ENCODE results near the gene RABEP2. TPM values are rescaled to one million over a fixed set of nuclear protein-coding genes. Genes with fewer than 3 reads are reported as not detected.
A peak's percentile ranks its signal among the peaks of the same experiment; 100 is the strongest.

RABEP2 gene
- total RNA-seq, 1 experiment from 2014 or later, result 24.0 TPM

GRCh38 chr16:28913946-28914724 lies 10.9 kb downstream of the RABEP2 start:
- no peak for DNase-seq (ENCODE audit: low read depth)

GRCh38 chr16:28912558-28912957 lies 12.5 kb downstream of the RABEP2 start:
- in situ Hi-C loops (cut with HindIII; ENCODE audit: low pct_unique_long_range_greater_than_20kb, low sequenced_read_pairs), result no loop called here
- no peak for DNase-seq (ENCODE audit: low read depth)

More at GRCh38 chr16:28913946-28914724, 10.9 kb downstream of the RABEP2 start:
- in situ Hi-C loops (cut with HindIII; ENCODE audit: low pct_unique_long_range_greater_than_20kb, low sequenced_read_pairs), result no loop called here

DNA sequence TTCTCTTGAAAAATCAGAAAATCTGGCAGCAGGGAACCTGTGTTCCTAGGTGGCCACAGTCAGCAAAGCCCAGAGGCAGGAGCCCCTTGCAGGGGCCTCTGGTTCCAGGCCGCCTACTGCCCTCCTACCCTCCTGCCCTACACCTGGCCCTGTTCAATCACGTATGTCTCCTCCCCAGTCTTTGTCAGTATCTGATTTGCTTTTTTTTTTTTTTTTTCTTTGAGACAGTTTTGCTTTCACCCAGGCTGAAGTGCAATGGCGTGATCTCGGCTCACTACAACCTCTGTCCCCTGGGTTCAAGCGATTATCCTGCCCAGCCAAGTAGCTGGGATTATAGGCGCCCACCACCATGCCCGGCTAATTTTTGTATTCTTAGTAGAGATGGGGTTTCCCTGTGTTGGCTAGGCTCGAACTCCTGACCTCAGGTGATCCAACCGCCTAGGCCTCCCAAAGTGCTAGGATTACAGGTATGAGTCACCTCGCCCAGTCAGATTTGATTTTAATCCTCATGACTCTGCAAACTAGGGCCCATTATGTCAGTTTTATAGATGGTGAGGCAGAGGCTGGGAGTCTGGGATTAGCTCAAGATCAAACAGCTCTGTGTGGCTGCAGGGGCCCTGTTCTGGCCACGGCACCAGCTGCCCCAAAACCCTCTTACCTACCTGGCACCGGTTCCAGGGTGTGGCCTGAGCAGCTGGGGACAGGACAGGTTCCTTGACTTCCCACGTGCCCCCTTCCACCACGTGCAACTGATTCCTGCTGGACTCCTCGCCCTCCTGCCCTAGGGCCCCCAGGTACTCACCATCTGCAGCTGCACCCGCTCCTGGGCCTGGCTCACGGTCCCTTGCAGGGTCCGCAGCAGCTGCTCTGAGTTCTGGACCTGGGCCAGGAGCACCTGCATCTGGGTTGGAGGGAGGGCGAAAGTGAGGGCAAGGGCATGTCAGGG lies 14.7 kb downstream of the RABEP2 start:
- DNase-seq (ENCODE audit: low read depth), result peak; percentile 32
- in situ Hi-C loops (cut with HindIII; ENCODE audit: low pct_unique_long_range_greater_than_20kb, low sequenced_read_pairs), result no loop called here

DNA sequence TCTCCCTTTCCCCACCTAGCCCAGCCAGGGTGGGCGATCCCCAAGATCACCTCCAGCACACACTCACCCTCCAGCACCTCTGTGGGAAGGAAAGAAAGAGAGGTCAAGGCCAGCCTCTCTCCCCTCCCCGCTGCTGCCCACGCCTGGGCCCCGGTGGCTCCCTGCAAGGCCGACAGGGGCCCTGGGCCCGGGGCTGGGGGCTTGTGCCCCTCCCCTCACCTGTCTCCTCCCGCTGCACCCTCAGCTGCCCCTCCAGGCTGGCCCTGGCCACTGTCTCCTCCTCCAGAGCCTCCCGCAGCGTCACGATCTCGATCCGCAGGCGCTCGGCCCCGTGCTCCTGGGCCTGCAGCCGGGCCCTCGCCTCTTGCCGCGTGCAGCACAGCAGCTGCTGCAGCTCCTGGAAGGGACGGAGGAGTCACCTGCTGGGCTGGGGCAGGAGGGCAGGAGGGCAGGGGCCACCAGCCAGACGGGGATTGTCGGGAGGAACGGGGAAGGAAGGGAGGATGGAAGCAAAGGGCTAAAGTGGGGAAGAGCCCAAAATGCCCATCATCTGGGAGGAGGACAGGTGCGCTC lies 19.2 kb downstream of the RABEP2 start:
- no peak for DNase-seq (ENCODE audit: low read depth)
- in situ Hi-C loops (cut with HindIII; ENCODE audit: low pct_unique_long_range_greater_than_20kb, low sequenced_read_pairs), result no loop called here

DNA sequence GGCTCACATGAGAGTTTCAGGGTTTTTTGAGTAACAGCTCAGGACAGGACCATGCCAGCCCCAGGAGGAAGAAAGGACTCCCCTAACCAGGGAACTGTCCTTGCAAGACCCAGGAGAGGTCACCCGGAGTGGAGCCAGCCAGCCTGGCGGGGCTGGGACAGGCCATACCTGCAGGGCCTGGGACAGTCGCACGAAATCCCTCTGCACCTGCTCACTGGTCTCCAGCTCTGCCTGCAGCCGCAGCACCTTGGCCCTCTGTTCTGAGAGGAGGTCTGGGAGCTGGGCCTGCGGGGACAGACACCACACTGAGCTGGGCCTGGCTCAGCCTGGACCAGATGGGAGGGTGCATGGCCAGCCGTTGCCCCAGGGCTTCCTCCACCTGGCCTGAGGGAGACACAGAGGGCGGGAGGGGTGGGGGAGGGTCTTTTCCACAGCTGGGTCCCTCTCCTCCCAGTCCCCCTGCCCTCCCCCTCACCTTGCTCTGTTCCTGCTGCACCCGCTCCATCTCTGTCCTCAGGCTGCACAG lies 19.7 kb downstream of the RABEP2 start:
- DNase-seq (ENCODE audit: low read depth), result no peak
- in situ Hi-C loops (cut with HindIII; ENCODE audit: low pct_unique_long_range_greater_than_20kb, low sequenced_read_pairs), result no loop called here

DNA sequence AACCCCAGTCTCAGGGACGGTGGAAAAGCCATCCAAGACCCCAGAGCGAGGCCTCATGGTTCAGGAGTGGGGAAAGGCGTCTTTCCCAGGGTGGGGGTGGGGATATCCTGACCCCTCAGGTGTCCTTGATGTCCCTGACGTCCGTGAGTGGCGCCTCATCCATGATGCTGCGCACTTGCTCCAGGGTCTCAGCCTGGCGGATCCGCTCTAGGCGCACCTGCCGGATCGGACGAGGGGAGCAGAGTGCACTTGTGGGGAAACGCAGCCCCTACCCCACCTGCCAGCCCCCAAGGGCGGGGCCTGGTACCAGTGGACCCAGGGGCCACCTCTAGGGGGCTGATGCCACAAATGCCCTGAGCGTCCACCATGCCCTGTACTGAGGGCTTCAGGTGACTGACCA lies 20.2 kb downstream of the RABEP2 start:
- no peak for DNase-seq (ENCODE audit: low read depth)
- in situ Hi-C loops (cut with HindIII; ENCODE audit: low pct_unique_long_range_greater_than_20kb, low sequenced_read_pairs), result no loop called here

DNA sequence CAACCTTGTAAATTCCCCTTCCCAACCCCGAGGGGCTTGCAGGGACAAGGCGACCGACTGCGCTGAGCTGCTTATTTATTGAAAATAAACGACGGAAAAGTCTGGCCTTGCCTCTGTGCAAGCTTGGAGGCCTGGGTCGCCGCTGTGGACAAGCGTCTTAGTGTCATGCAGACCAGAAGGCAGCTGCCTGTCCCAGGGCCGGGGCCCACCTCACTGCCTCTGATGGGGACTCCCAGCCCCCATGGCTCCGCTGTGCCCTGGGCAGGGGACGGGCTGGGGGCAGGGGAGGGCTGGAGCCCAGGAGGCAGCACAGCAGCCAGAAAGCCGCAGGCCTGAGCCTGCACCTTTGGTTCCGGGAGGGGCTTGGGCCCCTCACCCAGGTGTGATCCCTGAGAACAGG lies 20.7 kb downstream of the RABEP2 start:
- in situ Hi-C loops (cut with HindIII; ENCODE audit: low pct_unique_long_range_greater_than_20kb, low sequenced_read_pairs), result no loop called here
- no peak for DNase-seq (ENCODE audit: low read depth)

DNA sequence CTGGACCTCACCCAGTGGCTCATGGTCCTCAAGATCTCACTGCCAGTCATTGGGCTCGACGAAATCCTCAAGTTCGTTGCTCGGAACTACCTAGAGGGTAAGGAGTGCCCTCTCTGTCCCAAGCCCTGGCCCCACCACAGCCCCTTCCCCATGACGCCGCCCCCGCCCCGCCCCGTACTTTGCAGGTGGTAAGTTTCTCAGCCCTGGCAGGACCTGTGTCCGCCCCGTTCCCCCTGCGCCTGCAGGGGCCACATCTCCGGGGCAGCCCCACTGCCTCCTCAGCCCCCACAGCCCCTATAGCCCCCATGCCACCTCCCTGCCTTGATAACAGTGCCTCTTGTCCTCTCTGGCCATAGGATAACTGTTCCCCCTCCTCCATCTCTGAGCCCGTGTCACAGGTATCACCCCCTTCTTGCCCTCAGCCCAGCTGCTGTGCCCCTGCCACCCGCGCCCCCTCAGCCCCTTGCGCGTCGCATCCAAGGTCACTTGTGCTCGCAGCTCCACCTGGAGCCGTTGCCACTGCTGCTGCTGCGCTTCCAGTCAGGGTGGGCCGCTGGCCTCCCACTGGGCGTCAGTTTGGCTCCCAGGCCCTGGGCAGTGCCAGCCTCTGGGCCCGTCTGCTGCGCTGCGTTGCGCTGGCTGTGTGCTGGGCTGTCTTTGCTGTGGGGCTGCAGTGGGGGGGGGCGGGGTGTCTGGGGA lies 21.5 kb downstream of the RABEP2 start:
- in situ Hi-C loops (cut with HindIII; ENCODE audit: low pct_unique_long_range_greater_than_20kb, low sequenced_read_pairs), result no loop called here
- DNase-seq (ENCODE audit: low read depth), result no peak

DNA sequence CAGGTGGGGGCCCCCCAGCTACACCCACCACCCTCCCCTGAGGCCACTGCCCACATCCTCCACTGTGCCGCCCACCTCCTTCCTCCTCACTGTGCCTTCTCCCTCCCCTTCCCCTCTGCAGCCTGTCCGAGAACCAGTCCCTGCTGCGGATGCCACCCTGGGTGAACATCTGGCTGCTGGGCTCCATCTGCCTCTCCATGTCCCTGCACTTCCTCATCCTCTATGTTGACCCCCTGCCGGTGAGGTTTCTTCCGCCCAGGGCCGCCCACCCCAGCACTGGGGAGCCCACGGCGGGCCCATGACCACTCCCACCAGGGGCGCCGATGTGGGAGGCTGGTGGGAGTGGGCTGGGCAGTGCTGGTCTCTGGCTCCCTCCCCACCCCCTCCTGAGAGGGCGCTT lies 22.1 kb downstream of the RABEP2 start:
- in situ Hi-C loops (cut with HindIII; ENCODE audit: low pct_unique_long_range_greater_than_20kb, low sequenced_read_pairs), result no loop called here
- no peak for DNase-seq (ENCODE audit: low read depth)

- in situ Hi-C loops (cut with HindIII; ENCODE audit: low pct_unique_long_range_greater_than_20kb, low sequenced_read_pairs), result no loop called here
- DNase-seq (ENCODE audit: low read depth), result no peak
Observed at GRCh38 chr16:28901862-28902261, 23.2 kb downstream of the RABEP2 start.

GRCh38 chr16:28900601-28901000 lies 24.4 kb downstream of the RABEP2 start:
- DNase-seq (ENCODE audit: low read depth), result no peak
- in situ Hi-C loops (cut with HindIII; ENCODE audit: low pct_unique_long_range_greater_than_20kb, low sequenced_read_pairs), result no loop called here

GRCh38 chr16:28899882-28900590 lies 25.0 kb downstream of the RABEP2 start:
- DNase-seq (ENCODE audit: low read depth), result no peak

DNA sequence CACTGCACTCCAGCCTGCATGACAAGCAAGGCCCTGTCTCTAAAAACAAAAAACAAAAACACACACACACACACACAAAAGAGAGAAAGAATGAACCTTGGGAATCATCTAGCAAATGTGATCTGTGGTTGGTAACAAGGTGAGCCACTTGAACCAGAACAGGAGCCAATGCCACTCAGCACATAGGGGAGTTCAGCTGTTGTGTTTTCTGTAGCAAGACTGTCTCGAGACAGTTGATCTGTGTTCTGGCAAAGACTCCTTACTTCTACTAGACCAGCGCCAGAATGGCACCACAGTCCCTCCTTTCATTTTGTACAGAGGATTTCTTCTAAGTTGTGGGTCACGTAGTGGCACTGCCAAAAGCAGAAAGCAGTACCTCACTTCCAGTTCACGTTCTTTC lies 26.1 kb downstream of the RABEP2 start:
- in situ Hi-C loops (cut with HindIII; ENCODE audit: low pct_unique_long_range_greater_than_20kb, low sequenced_read_pairs), result no loop called here
- DNase-seq (ENCODE audit: low read depth), result no peak

More at GRCh38 chr16:28899882-28900590, 25.0 kb downstream of the RABEP2 start:
- in situ Hi-C loops (cut with HindIII; ENCODE audit: low pct_unique_long_range_greater_than_20kb, low sequenced_read_pairs), result no loop called here

- DNase-seq (ENCODE audit: low read depth), result no peak
- in situ Hi-C loops (cut with HindIII; ENCODE audit: low pct_unique_long_range_greater_than_20kb, low sequenced_read_pairs), result no loop called here
Observed at GRCh38 chr16:28898266-28898665, 26.8 kb downstream of the RABEP2 start.

- in situ Hi-C loops (cut with HindIII; ENCODE audit: low pct_unique_long_range_greater_than_20kb, low sequenced_read_pairs), result no loop called here
- DNase-seq (ENCODE audit: low read depth), result no peak
Observed at GRCh38 chr16:28897826-28898225, 27.2 kb downstream of the RABEP2 start.

DNA sequence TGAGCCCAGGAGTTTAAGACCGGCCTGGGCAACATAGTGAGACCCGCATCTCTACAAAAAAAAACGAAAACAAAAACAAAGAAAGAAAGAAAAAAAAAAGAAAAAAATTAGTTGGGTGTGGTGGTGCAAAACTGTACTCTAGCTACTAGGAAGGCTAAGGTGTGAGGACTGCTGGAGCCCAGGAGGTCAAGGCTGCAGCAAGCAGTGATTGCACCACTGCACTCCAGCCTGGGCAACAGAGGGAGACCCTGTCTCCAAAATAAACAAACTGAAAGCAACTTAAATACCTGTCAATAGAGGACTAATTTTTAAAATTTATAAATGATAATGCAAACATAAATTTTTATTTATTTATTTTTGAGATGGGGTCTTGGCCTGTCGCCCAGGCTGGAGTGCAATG lies 29.4 kb downstream of the RABEP2 start:
- no peak for DNase-seq (ENCODE audit: low read depth)
- in situ Hi-C loops (cut with HindIII; ENCODE audit: low pct_unique_long_range_greater_than_20kb, low sequenced_read_pairs), result no loop called here

DNA sequence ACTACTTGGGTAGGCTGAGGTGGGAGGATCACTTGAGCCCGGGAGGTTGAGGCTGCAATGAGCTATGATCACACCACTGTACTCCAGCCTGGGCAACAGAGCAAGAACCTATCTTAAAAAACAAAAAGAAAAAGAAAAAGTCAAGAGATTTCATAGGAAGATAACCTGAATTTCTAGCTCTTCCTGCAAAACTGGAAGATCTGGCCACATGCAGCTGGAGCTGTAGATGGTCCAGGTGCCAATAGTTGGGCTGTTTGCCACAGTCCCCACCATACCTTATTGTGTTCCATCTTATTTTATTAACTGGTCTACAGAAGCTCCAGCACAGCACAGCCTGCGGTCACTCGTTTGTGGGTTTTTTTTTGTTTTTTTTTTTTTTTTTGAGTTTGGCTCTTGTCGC lies 31.7 kb downstream of the RABEP2 start:
- in situ Hi-C loops (cut with HindIII; ENCODE audit: low pct_unique_long_range_greater_than_20kb, low sequenced_read_pairs), result no loop called here
- no peak for DNase-seq (ENCODE audit: low read depth)

All from Caki2 (cell line).